ENCODE data around the gene NAP1L1. TPM values are rescaled to one million over a fixed set of nuclear protein-coding genes. Genes with fewer than 3 reads are reported as not detected.
A peak's percentile ranks its signal among the peaks of the same experiment; 100 is the strongest.

Gene NAP1L1
- total RNA-seq, 4 donors from 2014 or later, result 389 to 540 (median 445) TPM

GRCh38 chr12:76101739-76102385 is 17.4 kb upstream of the NAP1L1 start:
- intact Hi-C loops (cut with DNase I), result no loop called here
- Histone ChIP-seq H3K27ac (replicated peaks in 1 of 4) (no peak overlapping the region), H3K4me3 (no peak overlapping the region), H3K27me3 (peaks cover 0 to 4% (median 0%) of the 10 kb centered on the region in 4 donors), H3K4me1 (no peaks in the 10 kb centered on the region), H3K36me3 (no peaks in the 10 kb centered on the region), H3K9me3 (no peaks in the 10 kb centered on the region)
- TF ChIP-seq POLR2AphosphoS5 (IDR thresholded peaks at IDR 0.05) (no peak), POLR2A (IDR thresholded peaks at IDR 0.05; ENCODE audit: low read depth) (no peak), EP300 (IDR thresholded peaks at IDR 0.05) (no peak), CTCF (IDR thresholded peaks at IDR 0.05) (no peak)
- 90% methylated on average over 1 of the region's 1 CpG for WGBS
- DNase-seq (ENCODE audit: extremely low spot score), result peak; percentile 66

DNA sequence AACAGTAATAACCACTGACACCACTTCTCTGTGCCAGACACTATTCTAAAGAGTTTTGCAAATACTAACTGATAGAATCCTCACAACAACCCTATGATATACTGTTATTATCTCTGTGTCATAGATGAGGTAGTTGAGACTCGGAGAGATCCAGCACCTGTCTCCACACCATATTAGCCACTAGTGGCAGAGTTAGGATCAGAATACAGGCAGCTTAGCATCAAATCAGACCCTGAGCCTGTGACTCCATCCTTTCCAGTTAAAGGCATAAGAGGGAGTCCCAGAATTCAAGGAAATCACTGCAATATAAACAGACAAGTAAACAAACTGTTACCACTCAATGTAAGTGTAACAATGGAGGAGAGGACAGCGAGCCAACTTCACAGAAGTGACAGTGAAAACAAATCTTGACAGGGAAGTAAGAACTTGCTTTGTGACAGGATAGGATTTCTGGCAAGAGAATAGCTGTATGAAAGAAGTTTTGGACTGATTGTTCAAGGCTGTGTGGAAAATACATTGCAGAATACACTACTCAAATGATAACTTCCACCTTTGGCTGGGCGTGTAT is 11.7 kb upstream of the NAP1L1 start:
- TF ChIP-seq EP300 (IDR thresholded peaks at IDR 0.05) (no peak), CTCF (IDR thresholded peaks at IDR 0.05) (no peak), POLR2AphosphoS5 (IDR thresholded peaks at IDR 0.05) (no peak), POLR2A (IDR thresholded peaks at IDR 0.05; ENCODE audit: low read depth) (no peak)
- H3K4me3 ChIP-seq, result no peak overlapping the region
- 84% methylated on average over 3 of the region's 3 CpGs for whole genome bisulfite sequencing
- H3K27ac ChIP-seq (replicated peaks in 1 of 4), result no peak overlapping the region
- no peak for DNase-seq (ENCODE audit: extremely low spot score)
- intact Hi-C loops (cut with DNase I), result no loop called here
- no peaks in the 10 kb centered on the region for H3K36me3 ChIP-seq
- H3K27me3 ChIP-seq, result no peaks in the 10 kb centered on the region
- no peaks in the 10 kb centered on the region for H3K9me3 ChIP-seq
- H3K4me1 ChIP-seq, result no peaks in the 10 kb centered on the region

- Histone ChIP-seq H3K36me3 (no peaks in the 10 kb centered on the region), H3K9me3 (no peaks in the 10 kb centered on the region), H3K4me1 (no peaks in the 10 kb centered on the region), H3K27ac (replicated peaks in 1 of 4) (no peak overlapping the region), H3K4me3 (no peak overlapping the region), H3K27me3 (no peaks in the 10 kb centered on the region)
- 96% methylated on average over 3 of the region's 3 CpGs for WGBS
- no peak for DNase-seq (ENCODE audit: extremely low spot score)
- no peak for TF ChIP-seq POLR2AphosphoS5 (IDR thresholded peaks at IDR 0.05)
- TF ChIP-seq POLR2A (IDR thresholded peaks at IDR 0.05; ENCODE audit: low read depth), result no peak
- TF ChIP-seq CTCF (IDR thresholded peaks at IDR 0.05), result no peak
- TF ChIP-seq EP300 (IDR thresholded peaks at IDR 0.05), result no peak
- intact Hi-C loops (cut with DNase I), result no loop called here
Observed at GRCh38 chr12:76094754-76095153, 10.3 kb upstream of the NAP1L1 start.

- 85% methylated on average over 2 of the region's 2 CpGs for WGBS
- no peaks in the 10 kb centered on the region for H3K27me3 ChIP-seq
- H3K27ac ChIP-seq (replicated peaks in 1 of 4), result no peak overlapping the region
- no peaks in the 10 kb centered on the region for H3K36me3 ChIP-seq
- H3K4me1 ChIP-seq, result peaks cover 0 to 1% (median 0%) of the 10 kb centered on the region in 4 donors
- no peak for DNase-seq (ENCODE audit: extremely low spot score)
- no peaks in the 10 kb centered on the region for H3K9me3 ChIP-seq
- intact Hi-C loops (cut with DNase I), result no loop called here
- no peak overlapping the region for H3K4me3 ChIP-seq
- TF ChIP-seq CTCF (IDR thresholded peaks at IDR 0.05) (no peak), POLR2AphosphoS5 (IDR thresholded peaks at IDR 0.05) (no peak), EP300 (IDR thresholded peaks at IDR 0.05) (no peak), POLR2A (IDR thresholded peaks at IDR 0.05; ENCODE audit: low read depth) (no peak)
Observed at GRCh38 chr12:76091246-76091754, 6.8 kb upstream of the NAP1L1 start.

All from esophagus muscularis mucosa (tissue), 4 donors.